GM06990 (cell line): ENCODE results near the gene EIF1.
"Not testable (repeated sequence)": the region's sequence is repeated elsewhere in the genome, so short reads cannot be mapped to it uniquely, and the experiment has no call there.

ENCODE experiments used
- DNase-seq: peaks from one replicate; pipeline ENCODE4 v3.0.0-alpha.2; 2011; ENCODE audit not compliant: insufficient read length; ENCODE audit errors: extremely low read depth
- H3K27me3 ChIP-seq: replicated peaks from 2 replicates; pipeline ENCODE4 v1.6.0; 2011; ENCODE audit warnings: low read length; ENCODE audit not compliant: control insufficient read depth, insufficient read depth
- H3K36me3 ChIP-seq: 2 replicates; pipeline ENCODE4 v1.5.1; 2011; ENCODE audit warnings: low read length; ENCODE audit not compliant: control insufficient read depth, insufficient read depth
- H3K4me3 ChIP-seq: replicated peaks from 2 replicates; pipeline ENCODE4 v1.5.1; 2011; ENCODE audit warnings: low read depth, mild to moderate bottlenecking, control low read depth, low read length
- TF ChIP-seq, protein P1 (sequence below): IDR thresholded peaks from 2 replicates; pipeline ENCODE4 v1.5.1; 2011; ENCODE audit warnings: low read length, control low read depth, mild to moderate bottlenecking, inconsistent platforms; ENCODE audit not compliant: insufficient read depth, poor library complexity, severe bottlenecking

Gene EIF1

DNA sequence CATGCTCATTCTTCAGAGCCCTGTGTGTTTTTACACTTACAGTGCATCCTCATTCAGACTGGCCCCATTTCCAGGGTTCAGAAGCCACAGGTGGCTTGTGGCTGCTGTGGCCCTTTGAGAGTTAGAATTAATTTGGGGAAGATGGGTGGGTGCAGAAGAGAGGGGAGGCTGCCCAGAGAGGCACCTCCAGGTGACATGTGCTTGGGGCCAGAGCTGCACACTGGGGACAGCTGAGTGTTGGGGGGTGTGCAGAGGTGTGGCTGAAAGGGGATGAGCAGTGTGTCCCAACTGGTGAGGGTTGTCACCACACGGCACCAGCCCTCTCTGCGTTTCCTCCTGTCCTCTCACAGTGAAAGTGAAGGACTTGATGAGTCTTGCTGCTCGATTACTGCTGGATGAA lies 6.9 kb upstream of the EIF1 start:
- no peak for DNase-seq
- no peak overlapping the region for H3K4me3 ChIP-seq
- H3K36me3 ChIP-seq, result no peaks in the 10 kb centered on the region
- no peaks in the 10 kb centered on the region for H3K27me3 ChIP-seq
- TF ChIP-seq, protein P1, sequence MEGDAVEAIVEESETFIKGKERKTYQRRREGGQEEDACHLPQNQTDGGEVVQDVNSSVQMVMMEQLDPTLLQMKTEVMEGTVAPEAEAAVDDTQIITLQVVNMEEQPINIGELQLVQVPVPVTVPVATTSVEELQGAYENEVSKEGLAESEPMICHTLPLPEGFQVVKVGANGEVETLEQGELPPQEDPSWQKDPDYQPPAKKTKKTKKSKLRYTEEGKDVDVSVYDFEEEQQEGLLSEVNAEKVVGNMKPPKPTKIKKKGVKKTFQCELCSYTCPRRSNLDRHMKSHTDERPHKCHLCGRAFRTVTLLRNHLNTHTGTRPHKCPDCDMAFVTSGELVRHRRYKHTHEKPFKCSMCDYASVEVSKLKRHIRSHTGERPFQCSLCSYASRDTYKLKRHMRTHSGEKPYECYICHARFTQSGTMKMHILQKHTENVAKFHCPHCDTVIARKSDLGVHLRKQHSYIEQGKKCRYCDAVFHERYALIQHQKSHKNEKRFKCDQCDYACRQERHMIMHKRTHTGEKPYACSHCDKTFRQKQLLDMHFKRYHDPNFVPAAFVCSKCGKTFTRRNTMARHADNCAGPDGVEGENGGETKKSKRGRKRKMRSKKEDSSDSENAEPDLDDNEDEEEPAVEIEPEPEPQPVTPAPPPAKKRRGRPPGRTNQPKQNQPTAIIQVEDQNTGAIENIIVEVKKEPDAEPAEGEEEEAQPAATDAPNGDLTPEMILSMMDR, result no peak

DNA sequence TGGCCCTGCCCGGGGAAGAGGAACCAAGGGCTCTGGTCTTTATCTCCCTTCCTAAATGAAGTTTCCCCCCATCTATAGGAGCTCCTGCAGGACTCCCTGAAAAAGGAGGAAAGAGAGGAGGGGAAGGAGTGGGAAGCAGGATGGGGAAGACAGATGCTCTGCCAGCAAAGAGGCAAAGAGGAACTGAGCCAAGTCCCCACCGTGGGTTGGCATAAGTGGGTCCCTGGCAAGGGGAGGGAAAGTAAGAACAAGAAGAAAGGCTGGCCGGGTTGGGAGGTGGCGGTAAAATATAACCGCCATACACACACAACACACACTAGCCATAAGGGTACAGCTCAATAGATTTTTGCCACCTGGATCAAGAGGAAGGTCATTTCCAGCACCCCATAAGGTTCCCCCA lies 6.1 kb upstream of the EIF1 start:
- Histone ChIP-seq H3K4me3 (no peak overlapping the region), H3K36me3 (no peaks in the 10 kb centered on the region), H3K27me3 (no peaks in the 10 kb centered on the region)
- TF ChIP-seq, protein P1, result no peak
- no peak for DNase-seq

DNA sequence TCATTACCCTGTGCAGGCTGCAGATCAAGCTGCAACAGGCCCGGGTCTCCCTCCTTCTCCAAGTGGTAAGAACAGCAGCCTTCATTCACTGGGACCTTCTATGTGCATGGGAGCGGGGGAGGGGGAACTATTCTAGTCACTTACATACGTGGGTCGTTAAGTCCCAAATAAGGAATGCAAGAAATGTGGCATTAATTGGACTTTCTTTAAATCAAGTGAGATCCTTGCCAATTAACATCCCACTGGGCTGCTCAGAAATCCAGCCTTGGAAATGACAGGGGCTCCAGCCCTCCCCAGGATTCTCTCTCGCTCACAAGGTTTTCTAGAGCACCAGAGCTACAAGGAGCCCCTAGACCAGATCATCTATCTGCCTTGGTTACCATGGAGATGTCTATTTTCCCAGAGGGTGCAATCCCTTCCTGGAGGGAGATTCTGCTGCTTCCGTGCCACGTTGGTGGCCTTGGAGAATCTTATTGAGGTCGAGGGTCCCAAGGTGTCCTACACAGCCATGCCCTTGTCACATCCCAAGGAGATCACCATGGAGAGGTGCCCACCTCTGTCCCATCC lies 5.2 kb upstream of the EIF1 start:
- Histone ChIP-seq H3K4me3 (no peak overlapping the region), H3K27me3 (no peaks in the 10 kb centered on the region), H3K36me3 (no peaks in the 10 kb centered on the region)
- DNase-seq, result no peak
- TF ChIP-seq, protein P1, result no peak

DNA sequence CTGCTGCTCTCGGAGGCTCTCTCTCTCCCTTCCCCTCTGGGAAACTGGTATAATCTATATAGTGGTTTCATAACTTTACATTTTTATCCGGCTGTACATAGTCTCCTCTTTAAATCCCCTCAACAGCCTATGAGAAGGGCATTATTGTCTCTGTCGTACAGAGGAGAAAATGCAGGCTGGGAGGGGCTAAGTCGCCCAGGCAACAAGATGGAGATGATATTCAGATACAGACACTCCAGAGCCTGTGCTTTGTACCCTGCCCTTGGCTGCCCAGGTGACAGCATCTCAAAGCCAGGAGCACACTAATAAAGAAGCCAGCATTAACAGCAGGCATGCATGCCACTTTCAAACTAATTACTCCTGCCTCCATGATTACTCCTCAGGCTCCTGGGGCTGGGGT lies 4.7 kb upstream of the EIF1 start:
- no peak overlapping the region for H3K4me3 ChIP-seq
- TF ChIP-seq, protein P1, result no peak
- DNase-seq, result no peak
- no peaks in the 10 kb centered on the region for H3K27me3 ChIP-seq
- H3K36me3 ChIP-seq, result no peaks in the 10 kb centered on the region

DNA sequence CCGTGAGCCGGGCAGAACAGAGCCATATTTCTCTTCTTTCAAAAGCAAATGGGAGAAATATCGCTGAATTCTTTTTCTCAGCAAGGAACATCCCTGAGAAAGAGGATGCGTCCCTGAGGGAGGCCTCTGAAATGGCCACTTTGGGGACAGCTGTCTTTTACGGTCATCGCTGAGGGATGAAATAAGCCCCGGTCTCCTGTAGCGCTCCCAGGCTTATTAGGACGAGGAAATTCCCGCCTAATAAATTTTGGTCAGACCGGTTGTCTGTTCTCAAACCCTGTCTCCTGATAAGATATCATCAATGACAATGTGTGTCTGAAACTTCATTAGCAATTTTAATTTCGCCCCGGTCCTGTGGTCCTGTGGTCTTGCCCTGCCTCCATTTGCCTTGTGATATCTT lies 2.9 kb upstream of the EIF1 start:
- H3K36me3 ChIP-seq, result peaks cover 12% of the 10 kb centered on the region
- not testable (repeated sequence) for DNase-seq, H3K4me3 ChIP-seq, H3K27me3 ChIP-seq

DNA sequence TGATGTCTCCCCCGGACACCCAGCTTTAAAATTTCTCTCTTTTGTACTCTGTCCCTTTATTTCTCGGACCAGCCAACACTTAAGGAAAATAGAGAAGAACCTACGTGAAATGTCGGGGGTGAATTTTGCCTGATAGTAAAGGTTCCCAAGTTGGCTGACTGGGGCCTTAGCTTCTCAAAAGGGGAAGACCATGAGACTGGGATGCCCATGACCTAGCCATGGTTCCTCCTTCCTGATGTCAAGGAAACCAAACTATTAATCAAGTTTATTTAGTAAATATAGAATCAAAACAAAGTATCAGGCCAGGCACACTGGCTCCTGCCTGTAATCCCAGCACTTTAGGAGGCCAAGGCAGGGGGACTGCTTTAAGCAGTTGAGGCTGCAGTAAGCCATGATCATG lies 2.4 kb upstream of the EIF1 start:
- Histone ChIP-seq H3K27me3 (no peaks in the 10 kb centered on the region), H3K4me3 (no peak overlapping the region), H3K36me3 (peaks cover 17% of the 10 kb centered on the region)
- DNase-seq, result no peak
- TF ChIP-seq, protein P1, result no peak
